Activated T-helper 17 cell treated with anti-CD3 and anti-CD28 coated beads, Interleukin-2, amount 50 U/mL, for 72 hours (primary cell): Measurements from ENCODE around the gene SHCBP1L. TPM values are rescaled to one million over a fixed set of nuclear protein-coding genes. Genes with fewer than 3 reads are reported as not detected.

Experiments
- ATAC-seq: fragments of 150-1000 bp; cut with Tn5 transposase; replicated peaks from 2 replicates; pipeline ENCODE4 v1.10.0; 2021; ENCODE audit warnings: mild to moderate bottlenecking, moderate library complexity
- H3K27ac Mint-ChIP-seq: one replicate; pipeline ENCODE4 v1.8.0; 2022; ENCODE audit warnings: mixed read lengths
- H3K27me3 Mint-ChIP-seq: one replicate; pipeline ENCODE4 v1.8.0; 2022; ENCODE audit warnings: mixed read lengths
- H3K36me3 Mint-ChIP-seq: one replicate; pipeline ENCODE4 v1.8.0; 2022; ENCODE audit warnings: low read depth, mild to moderate bottlenecking, mixed read lengths
- H3K4me1 Mint-ChIP-seq: one replicate; pipeline ENCODE4 v1.8.0; 2022; ENCODE audit warnings: mixed read lengths
- H3K4me3 Mint-ChIP-seq: one replicate; pipeline ENCODE4 v1.8.0; 2022; ENCODE audit warnings: mild to moderate bottlenecking, mixed read lengths
- H3K9me3 Mint-ChIP-seq: one replicate; pipeline ENCODE4 v1.8.0; 2022; ENCODE audit warnings: mixed read lengths
- total RNA-seq, 2 donors: library from RNA; stranded (reverse); gene quantifications; one replicate each; pipeline ENCODE4 v1.2.3, GENCODE V29; 2022

The SHCBP1L gene
- total RNA-seq, 2 donors from 2014 or later: not detected

DNA sequence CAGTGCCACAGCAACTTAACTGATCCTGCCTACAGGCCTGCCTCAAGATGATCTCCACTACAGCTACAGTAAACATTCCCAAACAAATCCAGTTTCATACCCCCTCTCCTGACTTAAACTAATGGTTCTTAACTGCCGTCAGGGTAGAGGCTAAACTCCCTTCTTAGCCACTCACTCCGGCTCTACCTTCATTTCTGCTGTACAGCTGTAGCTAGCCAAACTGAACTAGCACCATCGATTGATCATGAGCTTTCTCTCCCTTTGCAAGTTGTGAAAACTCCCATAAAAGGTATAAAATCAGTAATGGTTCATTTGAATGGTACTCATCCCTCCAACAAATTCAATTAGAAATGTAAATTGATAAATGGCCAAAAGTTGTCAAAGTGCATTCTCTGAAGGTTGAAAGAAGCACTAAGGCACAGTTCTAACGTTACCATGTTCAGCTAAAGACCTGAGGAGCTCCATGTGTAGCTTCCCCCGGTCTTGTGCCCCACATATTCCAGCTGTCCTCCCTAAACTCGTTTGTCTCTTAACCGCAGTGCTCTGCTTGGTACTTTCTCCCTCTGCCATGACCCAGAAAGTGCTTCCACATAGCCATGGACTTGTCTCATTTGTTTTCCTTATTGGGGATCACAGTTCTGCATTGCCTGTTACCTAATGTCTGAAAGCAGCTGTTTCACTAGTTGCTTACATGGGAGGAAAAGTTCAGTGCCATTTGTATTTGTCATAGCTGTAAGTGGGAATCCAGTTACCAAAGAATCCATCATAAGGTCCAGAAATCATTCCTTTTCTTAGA, 64.0 kb downstream of the SHCBP1L start:
- peaks cover 16% of the 10 kb centered on the region for H3K4me1 Mint-ChIP-seq
- no peak overlapping the region for H3K27ac Mint-ChIP-seq
- peaks cover 61% of the 10 kb centered on the region for H3K36me3 Mint-ChIP-seq
- peaks cover 5% of the 10 kb centered on the region for H3K9me3 Mint-ChIP-seq
- no peaks in the 10 kb centered on the region for H3K27me3 Mint-ChIP-seq
- ATAC-seq: no peak
- H3K4me3 Mint-ChIP-seq: no peak overlapping the region

DNA sequence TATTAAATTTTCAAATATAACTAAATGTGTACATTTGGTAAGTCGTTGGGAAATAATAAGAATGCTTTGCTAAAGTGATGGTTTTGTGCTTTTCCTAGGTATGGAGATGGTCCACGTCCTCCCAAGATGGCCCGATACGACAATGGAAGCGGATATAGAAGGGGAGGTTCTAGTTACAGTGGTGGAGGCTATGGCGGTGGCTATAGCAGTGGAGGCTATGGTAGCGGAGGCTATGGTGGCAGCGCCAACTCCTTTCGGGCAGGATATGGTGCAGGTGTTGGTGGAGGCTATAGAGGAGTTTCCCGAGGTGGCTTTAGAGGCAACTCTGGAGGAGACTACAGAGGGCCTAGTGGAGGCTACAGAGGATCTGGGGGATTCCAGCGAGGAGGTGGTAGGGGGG, 66.0 kb downstream of the SHCBP1L start:
- Mint-ChIP-seq H3K9me3 (peaks cover 4% of the 10 kb centered on the region), H3K27me3 (no peaks in the 10 kb centered on the region), H3K27ac (no peak overlapping the region), H3K4me1 (peaks cover 16% of the 10 kb centered on the region), H3K4me3 (no peak overlapping the region), H3K36me3 (peaks cover 81% of the 10 kb centered on the region)
- no peak for ATAC-seq

DNA sequence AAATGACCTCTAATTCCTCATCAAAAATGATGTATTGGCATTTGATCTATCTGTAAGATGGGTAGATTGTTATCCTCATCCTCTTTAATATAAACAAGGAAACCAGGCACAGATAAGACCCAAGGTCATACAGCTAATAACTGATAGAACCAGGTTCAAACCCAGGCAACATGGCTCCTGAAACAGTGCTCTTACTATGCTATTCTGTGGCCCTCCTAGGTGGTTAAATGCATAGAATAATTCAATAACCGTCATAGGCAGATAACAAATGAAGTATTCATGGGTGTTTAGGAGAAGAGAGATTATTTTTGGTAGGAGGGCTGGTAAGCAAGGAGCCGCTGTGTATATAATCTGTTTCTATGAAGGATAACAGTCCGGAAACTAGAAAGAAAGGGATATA, 67.4 kb downstream of the SHCBP1L start:
- no peak overlapping the region for H3K27ac Mint-ChIP-seq
- peaks cover 95% of the 10 kb centered on the region for H3K36me3 Mint-ChIP-seq
- no peak for ATAC-seq
- no peak overlapping the region for H3K4me3 Mint-ChIP-seq
- no peaks in the 10 kb centered on the region for H3K9me3 Mint-ChIP-seq
- peaks cover 16% of the 10 kb centered on the region for H3K4me1 Mint-ChIP-seq
- no peaks in the 10 kb centered on the region for H3K27me3 Mint-ChIP-seq

DNA sequence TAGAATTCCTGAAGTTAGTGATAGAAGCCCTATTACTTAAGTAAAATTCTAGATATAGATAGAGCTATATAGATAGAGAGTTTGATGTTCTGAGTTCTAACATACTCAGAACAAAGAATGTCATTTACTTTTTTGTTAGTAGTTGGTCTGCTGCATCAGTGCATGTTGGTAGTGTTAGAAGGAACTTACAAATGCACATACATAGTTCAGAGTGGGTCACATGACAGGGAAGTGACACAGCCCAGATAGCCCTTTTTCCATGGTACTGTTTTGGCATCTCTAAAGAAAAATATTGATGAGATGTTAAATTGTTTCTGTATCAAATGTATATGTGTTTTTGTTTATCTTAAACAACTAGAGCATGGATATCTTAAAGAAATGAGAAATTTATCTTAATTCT, 68.1 kb downstream of the SHCBP1L start:
- no peak overlapping the region for H3K27ac Mint-ChIP-seq
- H3K9me3 Mint-ChIP-seq: no peaks in the 10 kb centered on the region
- no peak overlapping the region for H3K4me3 Mint-ChIP-seq
- no peaks in the 10 kb centered on the region for H3K27me3 Mint-ChIP-seq
- peaks cover 16% of the 10 kb centered on the region for H3K4me1 Mint-ChIP-seq
- peaks cover 100% of the 10 kb centered on the region for H3K36me3 Mint-ChIP-seq
- ATAC-seq: no peak

DNA sequence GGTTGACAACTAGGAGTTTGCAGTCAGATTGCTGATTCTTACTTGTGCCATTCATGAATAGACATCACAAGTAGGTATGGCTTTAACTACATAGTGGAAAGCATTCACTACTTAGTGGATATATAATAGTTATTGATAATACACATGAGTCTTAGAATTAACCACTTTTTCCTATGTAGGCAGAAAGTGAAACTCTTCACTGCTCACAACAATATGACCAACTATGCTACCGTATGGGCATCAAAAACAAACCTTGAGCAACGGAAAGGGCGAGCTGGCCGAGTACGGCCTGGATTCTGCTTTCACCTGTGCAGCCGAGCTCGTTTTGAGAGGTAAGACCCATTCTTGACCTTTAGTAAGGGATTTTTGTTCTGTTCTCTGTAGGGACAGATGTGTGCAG, 75.1 kb downstream of the SHCBP1L start:
- Mint-ChIP-seq H3K4me3 (no peak overlapping the region), H3K9me3 (no peaks in the 10 kb centered on the region), H3K27me3 (no peaks in the 10 kb centered on the region), H3K36me3 (peaks cover 100% of the 10 kb centered on the region), H3K27ac (peak overlapping the region; percentile 83), H3K4me1 (peaks cover 19% of the 10 kb centered on the region)
- peak; percentile 79 for ATAC-seq

DNA sequence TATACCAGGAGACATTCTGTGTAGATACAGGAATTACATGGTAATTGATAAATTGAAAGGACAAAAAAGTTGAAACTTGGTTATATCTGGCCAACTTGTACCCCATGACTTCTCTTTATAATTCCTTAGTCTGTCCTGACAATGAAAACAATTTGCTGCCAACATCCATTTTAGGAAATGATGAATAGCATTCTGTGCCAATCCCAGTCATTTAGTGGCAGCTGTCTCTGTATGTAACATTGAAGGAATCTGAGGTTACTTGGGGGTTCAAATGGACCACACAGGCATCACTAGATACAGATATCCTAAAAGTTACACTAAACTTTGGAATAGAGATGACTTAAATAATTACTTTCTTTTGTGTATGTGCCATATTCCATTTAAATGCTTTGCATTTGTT, 75.6 kb downstream of the SHCBP1L start:
- Mint-ChIP-seq H3K9me3 (no peaks in the 10 kb centered on the region), H3K27ac (peak overlapping the region; percentile 83), H3K36me3 (peaks cover 100% of the 10 kb centered on the region), H3K4me1 (peaks cover 19% of the 10 kb centered on the region), H3K4me3 (no peak overlapping the region), H3K27me3 (no peaks in the 10 kb centered on the region)
- ATAC-seq: no peak

DNA sequence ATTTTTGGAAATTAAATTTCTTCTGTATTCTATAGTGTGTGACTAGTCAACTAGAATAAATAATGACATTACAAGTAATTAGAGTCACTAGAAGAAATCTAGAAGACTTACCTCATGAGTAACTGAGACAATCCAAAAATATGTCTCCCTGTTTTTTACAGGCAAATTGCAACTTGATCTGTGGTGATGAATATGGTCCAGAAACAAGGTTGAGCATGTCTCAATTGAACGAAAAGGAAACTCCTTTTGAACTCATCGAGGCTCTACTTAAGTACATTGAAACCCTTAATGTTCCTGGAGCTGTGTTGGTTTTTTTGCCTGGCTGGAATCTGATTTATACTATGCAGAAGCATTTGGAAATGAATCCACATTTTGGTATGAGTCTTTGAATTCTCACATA, 77.1 kb downstream of the SHCBP1L start:
- Mint-ChIP-seq H3K9me3 (no peaks in the 10 kb centered on the region), H3K4me3 (no peak overlapping the region), H3K4me1 (peaks cover 19% of the 10 kb centered on the region), H3K36me3 (peaks cover 100% of the 10 kb centered on the region), H3K27me3 (no peaks in the 10 kb centered on the region), H3K27ac (no peak overlapping the region)
- ATAC-seq: no peak

DNA sequence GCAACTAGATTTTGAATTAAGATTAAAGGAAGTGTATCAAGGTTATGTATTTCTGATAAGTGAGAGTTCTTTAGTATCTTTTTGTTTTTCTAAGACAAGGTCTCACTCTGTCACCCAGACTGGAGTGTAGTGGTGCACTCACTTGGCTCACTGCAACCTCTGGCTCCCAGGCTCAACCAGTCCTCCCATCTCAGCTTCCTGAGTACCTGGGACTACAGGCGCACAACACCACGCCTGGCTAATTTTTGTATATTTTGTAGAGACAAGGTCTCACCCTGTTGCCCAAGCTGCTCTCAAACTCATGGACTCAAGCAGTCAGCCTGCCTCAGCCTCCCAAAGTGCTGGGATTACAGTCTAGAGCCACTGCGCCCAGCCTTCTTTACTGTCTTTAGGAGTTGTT, 80.1 kb downstream of the SHCBP1L start:
- no peak for ATAC-seq
- no peaks in the 10 kb centered on the region for H3K9me3 Mint-ChIP-seq
- peaks cover 100% of the 10 kb centered on the region for H3K36me3 Mint-ChIP-seq
- H3K27ac Mint-ChIP-seq: peak overlapping the region; percentile 59
- H3K4me1 Mint-ChIP-seq: peaks cover 19% of the 10 kb centered on the region
- no peaks in the 10 kb centered on the region for H3K27me3 Mint-ChIP-seq
- no peak overlapping the region for H3K4me3 Mint-ChIP-seq

DNA sequence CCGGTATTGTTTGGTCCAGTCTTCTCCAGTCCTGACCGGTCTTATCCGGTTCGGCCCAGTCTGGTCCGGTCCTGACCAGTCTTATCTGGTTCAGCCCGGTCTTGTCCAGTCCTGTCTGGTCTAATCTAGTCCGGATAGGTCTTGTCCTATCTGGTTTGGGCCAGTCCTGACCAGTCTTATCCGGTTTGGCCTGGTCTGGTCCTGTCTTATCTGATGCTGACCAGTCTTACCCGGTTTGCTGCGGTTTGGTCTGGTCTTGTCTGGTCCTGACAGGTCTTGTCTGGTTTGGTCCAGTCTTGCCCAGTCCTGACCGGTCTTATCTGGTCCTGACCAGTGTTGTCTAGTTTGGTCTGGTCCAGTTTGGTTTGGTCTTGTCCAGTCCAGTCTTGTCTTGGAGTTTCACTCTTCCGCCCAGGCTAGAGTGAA, 83.7 kb downstream of the SHCBP1L start:
- H3K4me3 Mint-ChIP-seq: no peak overlapping the region
- H3K4me1 Mint-ChIP-seq: peaks cover 18% of the 10 kb centered on the region
- no peaks in the 10 kb centered on the region for H3K9me3 Mint-ChIP-seq
- no peak overlapping the region for H3K27ac Mint-ChIP-seq
- H3K36me3 Mint-ChIP-seq: peaks cover 100% of the 10 kb centered on the region
- H3K27me3 Mint-ChIP-seq: no peaks in the 10 kb centered on the region
- ATAC-seq: no peak

DNA sequence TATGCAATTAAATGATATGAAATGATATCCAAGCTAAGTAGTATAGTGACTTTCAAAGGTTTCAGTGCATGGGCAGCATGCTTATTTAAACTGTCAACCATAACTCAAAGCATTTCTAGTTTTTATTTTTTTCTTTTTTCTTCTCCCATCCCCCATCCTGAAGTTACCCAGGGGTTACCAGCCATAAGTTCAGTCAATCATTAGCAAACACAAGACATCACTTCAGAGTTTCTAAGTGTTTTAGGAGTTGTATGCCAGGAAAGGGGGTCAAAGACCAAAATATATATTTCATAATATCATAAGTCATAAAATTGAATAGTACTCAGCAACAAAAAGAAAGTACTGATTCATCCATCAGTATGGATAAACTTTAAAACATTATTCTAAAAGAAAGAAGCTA, 85.1 kb downstream of the SHCBP1L start:
- Mint-ChIP-seq H3K27me3 (no peaks in the 10 kb centered on the region), H3K9me3 (no peaks in the 10 kb centered on the region), H3K27ac (no peak overlapping the region), H3K4me3 (no peak overlapping the region), H3K4me1 (peaks cover 13% of the 10 kb centered on the region), H3K36me3 (peaks cover 100% of the 10 kb centered on the region)
- no peak for ATAC-seq

DNA sequence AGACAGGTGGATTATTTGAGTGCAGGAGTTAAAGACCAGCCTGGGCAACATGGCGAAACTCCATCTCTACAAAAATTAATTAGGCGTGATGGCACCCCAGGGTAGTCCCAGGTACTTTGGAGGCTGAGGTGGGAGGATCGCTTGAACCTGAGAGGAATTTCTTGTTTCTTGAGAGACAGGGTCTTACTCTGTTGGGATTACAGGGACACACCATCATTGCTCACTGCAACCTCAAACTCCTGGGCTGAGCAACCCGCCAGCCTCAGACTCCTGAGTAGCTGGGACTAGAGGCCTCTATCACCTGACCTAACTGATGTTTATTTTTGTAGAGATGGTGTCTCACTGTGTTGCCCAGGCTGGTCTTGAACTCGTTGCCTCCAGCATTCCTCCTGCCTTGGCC, 89.0 kb downstream of the SHCBP1L start:
- peaks cover 100% of the 10 kb centered on the region for H3K36me3 Mint-ChIP-seq
- no peaks in the 10 kb centered on the region for H3K27me3 Mint-ChIP-seq
- no peak overlapping the region for H3K4me3 Mint-ChIP-seq
- ATAC-seq: no peak
- peaks cover 21% of the 10 kb centered on the region for H3K4me1 Mint-ChIP-seq
- peak overlapping the region; percentile 64 for H3K27ac Mint-ChIP-seq
- H3K9me3 Mint-ChIP-seq: no peaks in the 10 kb centered on the region

DNA sequence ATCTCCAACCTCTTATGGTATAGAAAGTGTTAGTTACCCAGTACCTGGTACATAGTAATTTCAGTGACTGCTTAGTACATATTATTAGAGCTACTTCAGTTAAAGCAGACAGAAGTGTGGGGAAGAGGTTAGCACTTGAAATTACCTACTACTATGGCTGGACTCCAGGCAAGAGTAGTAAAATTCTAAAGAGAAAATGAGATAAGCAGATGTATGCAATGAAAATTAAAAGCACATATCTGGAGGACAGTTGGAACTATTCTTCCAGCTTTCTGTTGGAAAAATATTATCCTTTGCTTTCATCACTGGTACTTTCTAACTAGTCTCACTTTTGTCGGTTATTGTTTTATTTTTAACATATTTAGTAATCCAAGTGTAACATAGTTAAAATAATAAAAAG, 90.1 kb downstream of the SHCBP1L start:
- H3K4me3 Mint-ChIP-seq: no peak overlapping the region

DNA sequence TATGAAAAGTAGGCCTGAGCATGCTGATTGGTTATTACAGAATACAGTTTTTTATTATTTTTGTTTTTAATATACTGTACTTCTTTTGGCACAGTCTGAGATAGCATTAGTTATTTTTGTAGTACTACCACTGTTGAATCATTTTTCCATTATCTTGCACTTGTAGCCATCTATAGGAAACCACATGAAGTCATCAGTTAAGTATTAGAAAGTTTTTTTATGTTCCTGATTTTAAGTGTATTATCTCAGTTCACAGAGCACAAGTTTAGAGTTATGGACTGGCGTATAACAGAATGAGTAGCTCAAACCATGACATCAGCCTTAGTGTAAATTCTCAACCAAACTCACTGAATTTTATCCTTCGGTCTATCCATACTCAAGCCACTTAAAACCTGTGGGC, 91.0 kb downstream of the SHCBP1L start:
- ATAC-seq: peak; percentile 90
- Mint-ChIP-seq H3K9me3 (no peaks in the 10 kb centered on the region), H3K4me1 (peaks cover 25% of the 10 kb centered on the region), H3K27ac (peak overlapping the region; percentile 26), H3K36me3 (peaks cover 100% of the 10 kb centered on the region), H3K27me3 (no peaks in the 10 kb centered on the region), H3K4me3 (no peak overlapping the region)

More for the DNA sequence above, 90.1 kb downstream of the SHCBP1L start:
- Mint-ChIP-seq H3K27ac (peak overlapping the region; percentile 26), H3K36me3 (peaks cover 100% of the 10 kb centered on the region), H3K27me3 (no peaks in the 10 kb centered on the region), H3K9me3 (no peaks in the 10 kb centered on the region), H3K4me1 (peaks cover 25% of the 10 kb centered on the region)
- ATAC-seq: peak; percentile 3

DNA sequence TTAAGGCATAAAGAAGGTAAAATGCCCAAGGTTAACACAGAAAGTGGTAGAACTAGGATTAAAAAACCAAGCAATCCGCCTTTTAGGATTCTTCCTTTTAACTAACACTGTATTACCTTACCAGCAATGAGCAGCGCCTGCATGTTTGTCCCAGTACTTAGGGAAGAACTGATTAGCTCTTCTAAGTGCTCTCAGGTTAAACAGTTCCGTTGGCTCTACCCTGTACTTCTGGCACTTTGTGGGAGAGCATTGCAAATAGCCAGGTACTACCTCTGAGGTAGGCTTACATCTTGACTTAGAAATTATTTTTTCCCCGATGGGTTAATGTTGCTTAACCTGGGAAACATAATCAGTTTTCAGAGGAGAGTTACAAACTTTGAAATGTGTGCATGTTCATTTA, 92.3 kb downstream of the SHCBP1L start:
- H3K9me3 Mint-ChIP-seq: no peaks in the 10 kb centered on the region
- no peaks in the 10 kb centered on the region for H3K27me3 Mint-ChIP-seq
- peaks cover 21% of the 10 kb centered on the region for H3K4me1 Mint-ChIP-seq
- peak overlapping the region; percentile 30 for H3K27ac Mint-ChIP-seq
- no peak overlapping the region for H3K4me3 Mint-ChIP-seq
- peaks cover 100% of the 10 kb centered on the region for H3K36me3 Mint-ChIP-seq
- ATAC-seq: no peak

DNA sequence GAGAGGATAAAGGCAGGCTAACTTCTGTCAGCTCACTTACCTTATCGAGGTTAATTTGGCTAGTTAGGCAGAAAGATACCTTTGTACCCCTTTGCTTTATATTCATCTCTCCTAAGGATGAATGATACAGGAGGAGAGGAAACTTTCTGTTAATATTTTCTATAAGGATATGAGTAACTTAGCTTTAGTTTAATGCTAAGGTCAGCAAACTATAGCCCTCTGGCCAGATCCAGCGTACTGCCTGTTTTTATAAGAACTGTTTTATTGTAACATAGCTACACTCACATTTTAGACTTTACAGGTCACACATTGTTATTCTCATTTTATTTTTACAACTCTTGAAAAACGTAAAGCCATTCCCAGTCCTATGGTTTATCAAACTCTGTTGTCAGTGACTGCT, 95.8 kb downstream of the SHCBP1L start:
- Mint-ChIP-seq H3K4me1 (peaks cover 8% of the 10 kb centered on the region), H3K36me3 (peaks cover 100% of the 10 kb centered on the region), H3K27me3 (no peaks in the 10 kb centered on the region), H3K9me3 (no peaks in the 10 kb centered on the region), H3K27ac (no peak overlapping the region), H3K4me3 (no peak overlapping the region)
- ATAC-seq: no peak
